Panc1 (cell line): Measurements from ENCODE around the gene FAM117B. TPM values are rescaled to one million over a fixed set of nuclear protein-coding genes. Genes with fewer than 3 reads are reported as not detected.
"Not testable (repeated sequence)": the region's sequence is repeated elsewhere in the genome, so short reads cannot be mapped to it uniquely, and the experiment has no call there.

Experiments used
- ATAC-seq: fragments of 200-7000 bp; cut with Tn5 transposase; 2 replicates; pipeline ENCODE4 v1.9.1; 2020; ENCODE audit warnings: mild to moderate bottlenecking, moderate library complexity
- BruUV-seq: library from RNA; stranded (reverse); fragments of 400-500 nt; replicated peaks from 2 replicates; lab custom pipeline; 2021; lab: Mats Ljungman, UMichigan
- CTCF ChIA-PET: fragments of 300-600 bp; sonication (Branson Sonifier 250); formaldehyde crosslinking; loops from one replicate; lab custom pipeline; 2022; ENCODE audit warnings: antibody characterized with exemption; lab: Charles Lee
- POLR2A ChIA-PET: fragments of 300-600 bp; sonication (Branson Sonifier 250); formaldehyde crosslinking; loops from one replicate; lab custom pipeline; 2022; ENCODE audit warnings: antibody characterized with exemption; lab: Charles Lee
- DNase-seq: peaks from one replicate; pipeline ENCODE4 v3.0.0-alpha.2; 2010; ENCODE audit warnings: low read depth, low spot score
- H3K27ac ChIP-seq: 2 replicates; pipeline ENCODE4 v1.5.1; 2011; ENCODE audit warnings: mild to moderate bottlenecking, low read length, inconsistent platforms
- H3K27me3 ChIP-seq: fragments of 200-500 bp; sonication (Bioruptor generic); 2 replicates; pipeline ENCODE4 v1.6.0; 2014; ENCODE audit warnings: low read length, inconsistent platforms; ENCODE audit not compliant: control insufficient read depth, insufficient read depth
- H3K36me3 ChIP-seq: fragments of 200-500 bp; sonication (Bioruptor generic); 2 replicates; pipeline ENCODE4 v1.5.1; 2014; ENCODE audit warnings: inconsistent platforms, mild to moderate bottlenecking, low read length, moderate library complexity; ENCODE audit not compliant: control insufficient read depth, insufficient read depth
- H3K4me1 ChIP-seq: 2 replicates; pipeline ENCODE4 v1.5.1; 2011; ENCODE audit warnings: inconsistent platforms, mild to moderate bottlenecking, low read length, moderate library complexity; ENCODE audit not compliant: control insufficient read depth, insufficient read depth
- H3K4me3 ChIP-seq, 2 experiments: 2 replicates each; pipeline ENCODE4 v1.5.1; 2011 to 2012; ENCODE audit warnings: low read depth in 2 of 2, low read length in 2 of 2, mild to moderate bottlenecking in 2 of 2, inconsistent platforms in 1 of 2, moderate library complexity in 1 of 2
- H3K9me3 ChIP-seq: fragments of 200-500 bp; sonication (Bioruptor generic); 2 replicates; pipeline ENCODE4 v1.5.1; 2014; ENCODE audit warnings: low read depth, mild to moderate bottlenecking, inconsistent platforms, low read length, moderate library complexity; ENCODE audit not compliant: control insufficient read depth, insufficient read depth
- POLR2AphosphoS5 ChIP-seq: IDR thresholded peaks from 2 replicates; pipeline ENCODE4 v1.6.1; 2012; ENCODE audit warnings: mild to moderate bottlenecking, low read depth, low read length, moderate library complexity
- SIN3A ChIP-seq: IDR thresholded peaks from 2 replicates; pipeline ENCODE4 v1.6.1; 2012; ENCODE audit warnings: low read depth, mild to moderate bottlenecking, low read length, moderate library complexity, borderline replicate concordance; ENCODE audit not compliant: insufficient read depth
- TCF7L2 ChIP-seq: IDR thresholded peaks from 2 replicates; pipeline ENCODE4 v1.6.1; 2011; ENCODE audit warnings: mild to moderate bottlenecking, low read depth, low read length, inconsistent platforms
- in situ Hi-C: cut with HindIII; loops from 2 replicates; pipeline ENCODE4 v1.10.0; 2016; ENCODE audit warnings: low sequenced_read_pairs, low pct_unique_long_range_greater_than_20kb
- intact Hi-C: fragments of 100-400 bp; cut with micrococcal nuclease; formaldehyde crosslinking; loops from one replicate; pipeline ENCODE4 v1.10.0; 2022; ENCODE audit not compliant: unreplicated experiment
- total RNA-seq: library from RNA; stranded (reverse); gene quantifications from one replicate; pipeline ENCODE4 v1.2.1, GENCODE V29; 2021; ENCODE audit not compliant: unreplicated experiment
- TF ChIP-seq, protein P1 (sequence below), 2 experiments: IDR thresholded peaks; 2 replicates each; pipeline ENCODE4 v1.6.1; 2011 to 2012; ENCODE audit warnings: low read depth in 2 of 2, control low read depth in 1 of 2, low read length in 1 of 2, mild to moderate bottlenecking in 1 of 2, moderate library complexity in 1 of 2; ENCODE audit not compliant: insufficient read depth in 1 of 2
- TF ChIP-seq, protein P2 (sequence below): fragments of 450-650 bp; IDR thresholded peaks from 2 replicates; pipeline ENCODE4 v1.5.1; 2017; ENCODE audit warnings: mild to moderate bottlenecking

The FAM117B gene
- total RNA-seq, 1 experiment from 2014 or later = 7.8 TPM

GRCh38 chr2:202790676-202791075 lies 155.9 kb downstream of the FAM117B start:
- BruUV-seq = no TSS peak
- in situ Hi-C loops (no loop called here), intact Hi-C loops (no loop called here)
- no peak for DNase-seq
- POLR2A ChIA-PET = no interaction called here
- Histone ChIP-seq H3K27me3 (no peaks in the 10 kb centered on the region), H3K9me3 (no peaks in the 10 kb centered on the region), H3K4me3 (no peak overlapping the region), H3K36me3 (no peaks in the 10 kb centered on the region), H3K4me1 (no peaks in the 10 kb centered on the region), H3K27ac (no peak overlapping the region)
- no peak for ATAC-seq
- TF ChIP-seq, protein P1, sequence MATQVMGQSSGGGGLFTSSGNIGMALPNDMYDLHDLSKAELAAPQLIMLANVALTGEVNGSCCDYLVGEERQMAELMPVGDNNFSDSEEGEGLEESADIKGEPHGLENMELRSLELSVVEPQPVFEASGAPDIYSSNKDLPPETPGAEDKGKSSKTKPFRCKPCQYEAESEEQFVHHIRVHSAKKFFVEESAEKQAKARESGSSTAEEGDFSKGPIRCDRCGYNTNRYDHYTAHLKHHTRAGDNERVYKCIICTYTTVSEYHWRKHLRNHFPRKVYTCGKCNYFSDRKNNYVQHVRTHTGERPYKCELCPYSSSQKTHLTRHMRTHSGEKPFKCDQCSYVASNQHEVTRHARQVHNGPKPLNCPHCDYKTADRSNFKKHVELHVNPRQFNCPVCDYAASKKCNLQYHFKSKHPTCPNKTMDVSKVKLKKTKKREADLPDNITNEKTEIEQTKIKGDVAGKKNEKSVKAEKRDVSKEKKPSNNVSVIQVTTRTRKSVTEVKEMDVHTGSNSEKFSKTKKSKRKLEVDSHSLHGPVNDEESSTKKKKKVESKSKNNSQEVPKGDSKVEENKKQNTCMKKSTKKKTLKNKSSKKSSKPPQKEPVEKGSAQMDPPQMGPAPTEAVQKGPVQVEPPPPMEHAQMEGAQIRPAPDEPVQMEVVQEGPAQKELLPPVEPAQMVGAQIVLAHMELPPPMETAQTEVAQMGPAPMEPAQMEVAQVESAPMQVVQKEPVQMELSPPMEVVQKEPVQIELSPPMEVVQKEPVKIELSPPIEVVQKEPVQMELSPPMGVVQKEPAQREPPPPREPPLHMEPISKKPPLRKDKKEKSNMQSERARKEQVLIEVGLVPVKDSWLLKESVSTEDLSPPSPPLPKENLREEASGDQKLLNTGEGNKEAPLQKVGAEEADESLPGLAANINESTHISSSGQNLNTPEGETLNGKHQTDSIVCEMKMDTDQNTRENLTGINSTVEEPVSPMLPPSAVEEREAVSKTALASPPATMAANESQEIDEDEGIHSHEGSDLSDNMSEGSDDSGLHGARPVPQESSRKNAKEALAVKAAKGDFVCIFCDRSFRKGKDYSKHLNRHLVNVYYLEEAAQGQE (IDR thresholded peaks at IDR 0.05; ENCODE audit: insufficient read depth in 1 of 2, low read depth in 2 of 2, low read length in 1 of 2) = no peak
- TF ChIP-seq TCF7L2 = no peak
- no peak for TF ChIP-seq POLR2AphosphoS5
- TF ChIP-seq SIN3A = no peak
- CTCF ChIA-PET = no interaction called here

DNA sequence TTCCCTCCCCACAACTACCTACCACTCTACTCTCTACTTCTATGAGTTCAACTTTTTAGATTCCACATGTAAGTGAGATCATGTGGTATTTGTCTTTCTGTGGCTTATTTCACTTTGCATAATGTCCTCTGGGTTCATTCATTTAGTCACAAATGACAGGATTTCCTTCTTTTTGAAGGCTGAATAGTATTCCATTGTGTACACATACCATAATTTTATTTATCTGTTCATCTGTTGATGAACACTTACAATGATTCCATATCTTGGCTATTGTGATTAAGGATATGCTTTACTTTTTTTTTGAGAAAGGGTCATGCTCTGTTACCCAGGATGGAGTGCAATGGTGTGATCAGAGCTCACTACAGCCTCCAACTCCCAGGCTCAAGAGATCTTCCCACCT lies 163.2 kb downstream of the FAM117B start:
- no peaks in the 10 kb centered on the region for H3K9me3 ChIP-seq
- TF ChIP-seq TCF7L2 (no peak), SIN3A (no peak), POLR2AphosphoS5 (no peak)
- TF ChIP-seq, protein P2, sequence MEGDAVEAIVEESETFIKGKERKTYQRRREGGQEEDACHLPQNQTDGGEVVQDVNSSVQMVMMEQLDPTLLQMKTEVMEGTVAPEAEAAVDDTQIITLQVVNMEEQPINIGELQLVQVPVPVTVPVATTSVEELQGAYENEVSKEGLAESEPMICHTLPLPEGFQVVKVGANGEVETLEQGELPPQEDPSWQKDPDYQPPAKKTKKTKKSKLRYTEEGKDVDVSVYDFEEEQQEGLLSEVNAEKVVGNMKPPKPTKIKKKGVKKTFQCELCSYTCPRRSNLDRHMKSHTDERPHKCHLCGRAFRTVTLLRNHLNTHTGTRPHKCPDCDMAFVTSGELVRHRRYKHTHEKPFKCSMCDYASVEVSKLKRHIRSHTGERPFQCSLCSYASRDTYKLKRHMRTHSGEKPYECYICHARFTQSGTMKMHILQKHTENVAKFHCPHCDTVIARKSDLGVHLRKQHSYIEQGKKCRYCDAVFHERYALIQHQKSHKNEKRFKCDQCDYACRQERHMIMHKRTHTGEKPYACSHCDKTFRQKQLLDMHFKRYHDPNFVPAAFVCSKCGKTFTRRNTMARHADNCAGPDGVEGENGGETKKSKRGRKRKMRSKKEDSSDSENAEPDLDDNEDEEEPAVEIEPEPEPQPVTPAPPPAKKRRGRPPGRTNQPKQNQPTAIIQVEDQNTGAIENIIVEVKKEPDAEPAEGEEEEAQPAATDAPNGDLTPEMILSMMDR = no peak
- TF ChIP-seq, protein P1 (IDR thresholded peaks at IDR 0.05; ENCODE audit: insufficient read depth in 1 of 2, low read depth in 2 of 2, low read length in 1 of 2) = no peak
- POLR2A ChIA-PET = no interaction called here
- H3K4me1 ChIP-seq = no peaks in the 10 kb centered on the region
- H3K27ac ChIP-seq = no peak overlapping the region
- ATAC-seq = no peak
- H3K36me3 ChIP-seq = no peaks in the 10 kb centered on the region
- no peak overlapping the region for H3K4me3 ChIP-seq
- intact Hi-C loops = no loop called here
- no peaks in the 10 kb centered on the region for H3K27me3 ChIP-seq
- no peak for DNase-seq
- CTCF ChIA-PET = no interaction called here
- in situ Hi-C loops = no loop called here
- no TSS peak for BruUV-seq

GRCh38 chr2:202805911-202806310 lies 171.1 kb downstream of the FAM117B start:
- H3K4me1 ChIP-seq, intact Hi-C loops, H3K27ac ChIP-seq, CTCF ChIA-PET, BruUV-seq, H3K27me3 ChIP-seq, H3K4me3 ChIP-seq, POLR2A ChIA-PET, DNase-seq, H3K36me3 ChIP-seq, ATAC-seq, in situ Hi-C loops, H3K9me3 ChIP-seq: not testable (repeated sequence)

DNA sequence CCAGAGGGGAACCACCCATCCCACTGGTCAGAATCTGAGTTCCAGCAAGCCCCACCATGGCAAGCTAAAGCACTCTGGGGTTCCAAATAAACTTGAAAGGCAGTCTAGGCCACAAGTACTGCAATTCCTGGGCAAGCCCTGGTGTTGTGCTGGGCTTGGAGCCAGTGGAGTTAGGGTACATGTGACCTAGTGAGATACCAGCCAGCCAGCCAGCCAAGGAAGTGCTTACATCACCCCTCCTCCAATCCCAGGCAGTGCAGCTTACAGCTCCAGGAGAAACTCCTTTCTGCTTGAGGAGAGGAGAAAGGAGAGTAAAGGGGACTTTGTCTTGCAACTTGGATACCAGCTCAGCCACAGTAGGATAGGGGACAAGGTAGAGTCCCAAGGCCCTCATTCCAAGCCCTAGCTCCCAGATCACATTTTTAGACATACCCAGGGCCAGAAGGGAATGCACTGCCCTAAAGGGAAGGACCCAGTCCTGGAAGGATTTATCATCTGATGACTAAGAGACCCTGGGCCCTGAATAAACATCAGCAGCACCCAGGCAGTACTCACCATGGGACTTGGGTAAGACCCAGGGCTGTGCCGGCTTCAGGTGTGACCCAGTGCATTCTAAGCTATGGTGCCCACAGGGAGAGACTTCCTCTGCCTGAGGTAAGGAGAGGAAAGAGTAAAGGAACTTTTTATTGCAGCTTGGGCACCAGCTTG lies 172.8 kb downstream of the FAM117B start:
- BruUV-seq, H3K4me3 ChIP-seq, POLR2A ChIA-PET, in situ Hi-C loops, H3K9me3 ChIP-seq, intact Hi-C loops, H3K36me3 ChIP-seq, CTCF ChIA-PET, H3K27me3 ChIP-seq, H3K4me1 ChIP-seq, H3K27ac ChIP-seq, DNase-seq: not testable (repeated sequence)
- ATAC-seq = peak; percentile 42
